ENCODE measurements around the gene MTHFD1. TPM values are rescaled to one million over a fixed set of nuclear protein-coding genes. Genes with fewer than 3 reads are reported as not detected.

MTHFD1 gene
- total and polyA plus RNA-seq, 2 donors from 2014 or later = 73.0 to 76.1 TPM

DNA sequence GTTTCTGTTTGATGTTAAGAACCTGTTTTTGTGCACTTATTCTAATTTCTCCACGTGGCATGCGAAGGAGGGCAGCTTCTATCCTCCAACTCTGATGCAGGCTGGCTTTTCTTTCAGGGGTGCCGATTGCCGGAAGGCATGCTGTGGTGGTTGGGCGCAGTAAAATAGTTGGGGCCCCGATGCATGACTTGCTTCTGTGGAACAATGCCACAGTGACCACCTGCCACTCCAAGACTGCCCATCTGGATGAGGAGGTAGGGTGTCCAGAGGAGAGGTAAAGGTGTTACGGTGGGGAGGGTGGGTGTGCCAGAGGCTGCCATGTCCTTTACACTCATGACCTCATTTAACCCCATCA, 29.6 kb downstream of the MTHFD1 start:
- TF ChIP-seq, protein P1, sequence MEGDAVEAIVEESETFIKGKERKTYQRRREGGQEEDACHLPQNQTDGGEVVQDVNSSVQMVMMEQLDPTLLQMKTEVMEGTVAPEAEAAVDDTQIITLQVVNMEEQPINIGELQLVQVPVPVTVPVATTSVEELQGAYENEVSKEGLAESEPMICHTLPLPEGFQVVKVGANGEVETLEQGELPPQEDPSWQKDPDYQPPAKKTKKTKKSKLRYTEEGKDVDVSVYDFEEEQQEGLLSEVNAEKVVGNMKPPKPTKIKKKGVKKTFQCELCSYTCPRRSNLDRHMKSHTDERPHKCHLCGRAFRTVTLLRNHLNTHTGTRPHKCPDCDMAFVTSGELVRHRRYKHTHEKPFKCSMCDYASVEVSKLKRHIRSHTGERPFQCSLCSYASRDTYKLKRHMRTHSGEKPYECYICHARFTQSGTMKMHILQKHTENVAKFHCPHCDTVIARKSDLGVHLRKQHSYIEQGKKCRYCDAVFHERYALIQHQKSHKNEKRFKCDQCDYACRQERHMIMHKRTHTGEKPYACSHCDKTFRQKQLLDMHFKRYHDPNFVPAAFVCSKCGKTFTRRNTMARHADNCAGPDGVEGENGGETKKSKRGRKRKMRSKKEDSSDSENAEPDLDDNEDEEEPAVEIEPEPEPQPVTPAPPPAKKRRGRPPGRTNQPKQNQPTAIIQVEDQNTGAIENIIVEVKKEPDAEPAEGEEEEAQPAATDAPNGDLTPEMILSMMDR (IDR thresholded peaks at IDR 0.05; ENCODE audit: borderline replicate concordance, extremely low read depth, insufficient read depth) = no peak
- no peaks in the 10 kb centered on the region for H3K9me3 ChIP-seq (ENCODE audit: control insufficient read depth in 2 of 3, insufficient read depth in 1 of 3, low read length in 3 of 3)
- H3K36me3 ChIP-seq (ENCODE audit: control insufficient read depth in 2 of 3, insufficient read depth in 3 of 3, low read length in 3 of 3) = peaks cover 5 to 49% (median 36%) of the 10 kb centered on the region in 3 donors
- no peaks in the 10 kb centered on the region for H3K4me1 ChIP-seq (ENCODE audit: control insufficient read depth in 2 of 3, insufficient read depth in 2 of 3, low read depth in 1 of 3, low read length in 3 of 3)
- no peak overlapping the region for H3K4me3 ChIP-seq (ENCODE audit: low read length in 3 of 3)
- FAIRE-seq = no peak
- no peak overlapping the region for H3K27ac ChIP-seq (ENCODE audit: low read depth in 2 of 2, low read length in 2 of 2)
- H3K9ac ChIP-seq (ENCODE audit: low read length in 3 of 3) = no peak overlapping the region
- H3K27me3 ChIP-seq (ENCODE audit: control insufficient read depth, insufficient read depth, low read length) = no peaks in the 10 kb centered on the region
- intact Hi-C loops (cut with DNase I) = no loop called here
- DNase-seq = no peak

DNA sequence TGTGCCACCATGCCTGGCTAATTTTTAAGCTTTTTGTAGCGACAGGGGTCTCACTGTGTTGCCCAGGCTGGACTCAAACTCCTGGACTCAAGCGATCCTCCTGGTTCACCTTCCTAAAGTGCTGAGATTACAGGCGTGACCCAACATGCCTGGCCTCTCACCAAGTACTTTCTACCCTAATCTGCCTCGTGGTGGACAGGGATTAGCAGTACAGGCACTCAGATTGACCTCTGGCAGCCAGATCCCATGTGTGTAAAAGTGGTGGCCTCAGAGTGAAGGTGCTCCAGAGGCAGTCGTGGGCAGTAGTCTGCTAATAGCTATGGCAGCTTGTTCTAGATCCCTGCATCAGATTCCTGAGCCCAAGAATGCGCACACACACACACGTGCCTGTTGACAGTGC, 30.9 kb downstream of the MTHFD1 start:
- H3K4me3 ChIP-seq (ENCODE audit: low read length in 3 of 3) = no peak overlapping the region
- peaks cover 5 to 53% (median 37%) of the 10 kb centered on the region in 3 donors for H3K36me3 ChIP-seq (ENCODE audit: control insufficient read depth in 2 of 3, insufficient read depth in 3 of 3, low read length in 3 of 3)
- H3K9me3 ChIP-seq (ENCODE audit: control insufficient read depth in 2 of 3, insufficient read depth in 1 of 3, low read length in 3 of 3) = no peaks in the 10 kb centered on the region
- no peak overlapping the region for H3K27ac ChIP-seq (ENCODE audit: low read depth in 2 of 2, low read length in 2 of 2)
- intact Hi-C loops (cut with DNase I) = no loop called here
- H3K9ac ChIP-seq (ENCODE audit: low read length in 3 of 3) = no peak overlapping the region
- H3K27me3 ChIP-seq (ENCODE audit: control insufficient read depth, insufficient read depth, low read length) = no peaks in the 10 kb centered on the region
- FAIRE-seq (no peak), DNase-seq (no peak)
- no peaks in the 10 kb centered on the region for H3K4me1 ChIP-seq (ENCODE audit: control insufficient read depth in 2 of 3, insufficient read depth in 2 of 3, low read depth in 1 of 3, low read length in 3 of 3)
- TF ChIP-seq, protein P1 (IDR thresholded peaks at IDR 0.05; ENCODE audit: borderline replicate concordance, extremely low read depth, insufficient read depth) = no peak

DNA sequence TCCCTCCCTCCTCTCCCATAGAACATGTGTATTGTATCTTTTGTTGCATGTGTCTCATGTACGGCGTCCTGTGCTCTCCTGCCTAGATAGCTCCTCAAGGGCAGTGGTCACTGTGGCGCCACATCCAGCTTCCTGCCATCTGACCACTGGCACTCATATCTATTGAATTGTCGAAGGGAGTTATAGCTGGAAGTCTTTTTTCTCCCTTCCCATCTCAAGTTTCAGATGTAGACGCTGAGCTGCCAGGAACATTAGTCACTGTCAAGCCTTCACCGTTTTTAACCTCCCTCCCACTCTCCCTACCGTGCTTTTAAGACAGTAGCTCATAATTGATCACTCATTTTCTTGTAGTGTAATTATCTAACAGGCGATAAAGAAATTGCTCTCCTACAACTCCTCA, 33.0 kb downstream of the MTHFD1 start:
- DNase-seq = peak in 4 of 5 donors; percentile 41 to 77 (median 64)
- H3K9ac ChIP-seq (ENCODE audit: low read length in 3 of 3) = no peak overlapping the region
- H3K4me3 ChIP-seq (ENCODE audit: low read length in 3 of 3) = no peak overlapping the region
- TF ChIP-seq, protein P1 (IDR thresholded peaks at IDR 0.05; ENCODE audit: borderline replicate concordance, extremely low read depth, insufficient read depth) = no peak
- H3K4me1 ChIP-seq (ENCODE audit: control insufficient read depth in 2 of 3, insufficient read depth in 2 of 3, low read depth in 1 of 3, low read length in 3 of 3) = no peaks in the 10 kb centered on the region
- no peaks in the 10 kb centered on the region for H3K9me3 ChIP-seq (ENCODE audit: control insufficient read depth in 2 of 3, insufficient read depth in 1 of 3, low read length in 3 of 3)
- H3K27ac ChIP-seq (ENCODE audit: low read depth in 2 of 2, low read length in 2 of 2) = no peak overlapping the region
- peaks cover 6 to 41% (median 36%) of the 10 kb centered on the region in 3 donors for H3K36me3 ChIP-seq (ENCODE audit: control insufficient read depth in 2 of 3, insufficient read depth in 3 of 3, low read length in 3 of 3)
- intact Hi-C loops (cut with DNase I) = no loop called here
- FAIRE-seq = no peak
- no peaks in the 10 kb centered on the region for H3K27me3 ChIP-seq (ENCODE audit: control insufficient read depth, insufficient read depth, low read length)

DNA sequence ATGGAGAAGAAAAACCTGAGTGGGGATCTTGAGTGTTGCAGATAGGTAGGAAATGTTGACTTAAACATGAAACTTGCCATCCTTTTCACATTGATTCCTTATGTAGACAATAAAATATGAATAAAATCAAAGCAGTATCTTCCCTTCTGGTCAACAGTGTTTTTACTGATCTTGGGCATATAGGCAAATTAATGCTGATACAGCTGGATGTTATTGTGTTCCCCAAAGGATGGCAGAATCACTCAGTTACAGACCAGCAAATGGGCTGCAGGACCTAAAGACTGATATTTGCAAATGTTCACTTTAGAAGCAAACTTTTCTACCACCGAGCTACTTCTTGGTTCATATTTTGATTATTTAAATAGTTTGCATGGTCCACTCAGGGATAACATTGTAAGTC, 33.9 kb downstream of the MTHFD1 start:
- Histone ChIP-seq H3K9me3 (ENCODE audit: control insufficient read depth in 2 of 3, insufficient read depth in 1 of 3, low read length in 3 of 3) (no peaks in the 10 kb centered on the region), H3K4me1 (ENCODE audit: control insufficient read depth in 2 of 3, insufficient read depth in 2 of 3, low read depth in 1 of 3, low read length in 3 of 3) (no peaks in the 10 kb centered on the region), H3K9ac (ENCODE audit: low read length in 3 of 3) (no peak overlapping the region), H3K27ac (ENCODE audit: low read depth in 2 of 2, low read length in 2 of 2) (no peak overlapping the region), H3K36me3 (ENCODE audit: control insufficient read depth in 2 of 3, insufficient read depth in 3 of 3, low read length in 3 of 3) (peaks cover 7 to 38% (median 36%) of the 10 kb centered on the region in 3 donors), H3K27me3 (ENCODE audit: control insufficient read depth, insufficient read depth, low read length) (no peaks in the 10 kb centered on the region), H3K4me3 (ENCODE audit: low read length in 3 of 3) (no peak overlapping the region)
- FAIRE-seq = no peak
- TF ChIP-seq, protein P1 (IDR thresholded peaks at IDR 0.05; ENCODE audit: borderline replicate concordance, extremely low read depth, insufficient read depth) = no peak
- no peak for DNase-seq
- intact Hi-C loops (cut with DNase I) = no loop called here
